ENCODE measurements around the gene DKK2. TPM values are rescaled to one million over a fixed set of nuclear protein-coding genes. Genes with fewer than 3 reads are reported as not detected.

The DKK2 gene
- total RNA-seq: 1 to 10 TPM in 1 of 4 donors, under 1 TPM in 2, not detected in 1; 0.53 to 4.1 (median 0.67) TPM

- H3K36me3 ChIP-seq: no peaks in the 10 kb centered on the region
- H3K4me1 ChIP-seq: peaks cover 0 to 29% (median 0%) of the 10 kb centered on the region in 4 donors
- H3K27me3 ChIP-seq: peaks cover 0 to 5% of the 10 kb centered on the region in 2 donors
- no peaks in the 10 kb centered on the region for H3K9me3 ChIP-seq
- TF ChIP-seq CTCF (IDR thresholded peaks at IDR 0.05) (no peak), POLR2A (IDR thresholded peaks at IDR 0.05) (no peak)
- peak within 1 kb of the TSS in 2 of 4 donors; percentile 12 to 37 for H3K4me3 ChIP-seq
- no peak within 1 kb of the TSS for H3K27ac ChIP-seq
- peak in 2 of 3 donors; percentile 40 to 46 for DNase-seq
Measured at GRCh38 chr4:107035819-107036583, at the start of gene DKK2. Gene DKK2, minus strand, starts transcription at chr4:107036313. Its CDS starts 722 bp downstream, at chr4:107035591.

- no peak overlapping the region for H3K4me3 ChIP-seq
- H3K9me3 ChIP-seq: no peaks in the 10 kb centered on the region
- TF ChIP-seq POLR2A (IDR thresholded peaks at IDR 0.05) (no peak), CTCF (IDR thresholded peaks at IDR 0.05) (no peak)
- H3K36me3 ChIP-seq: no peaks in the 10 kb centered on the region
- no peak for DNase-seq
- H3K27me3 ChIP-seq: no peaks in the 10 kb centered on the region
- H3K4me1 ChIP-seq: no peaks in the 10 kb centered on the region
- H3K27ac ChIP-seq: no peak overlapping the region
Measured at GRCh38 chr4:107077192-107077591, 41.1 kb upstream of the DKK2 start.

- Histone ChIP-seq H3K4me3 (no peak overlapping the region), H3K27ac (no peak overlapping the region), H3K4me1 (no peaks in the 10 kb centered on the region), H3K27me3 (no peaks in the 10 kb centered on the region), H3K9me3 (no peaks in the 10 kb centered on the region), H3K36me3 (no peaks in the 10 kb centered on the region)
- no peak for DNase-seq
- TF ChIP-seq CTCF (IDR thresholded peaks at IDR 0.05) (no peak), POLR2A (IDR thresholded peaks at IDR 0.05) (no peak)
Measured at GRCh38 chr4:107072836-107073736, 37.0 kb upstream of the DKK2 start.

- Histone ChIP-seq H3K4me3 (no peak overlapping the region), H3K36me3 (no peaks in the 10 kb centered on the region), H3K4me1 (no peaks in the 10 kb centered on the region), H3K9me3 (no peaks in the 10 kb centered on the region), H3K27ac (no peak overlapping the region), H3K27me3 (no peaks in the 10 kb centered on the region)
- DNase-seq: no peak
- no peak for TF ChIP-seq POLR2A (IDR thresholded peaks at IDR 0.05)
- no peak for TF ChIP-seq CTCF (IDR thresholded peaks at IDR 0.05)
Measured at GRCh38 chr4:107071108-107071507, 35.0 kb upstream of the DKK2 start.

GRCh38 chr4:107069049-107069448, 32.9 kb upstream of the DKK2 start:
- H3K27me3 ChIP-seq: no peaks in the 10 kb centered on the region
- TF ChIP-seq CTCF (IDR thresholded peaks at IDR 0.05) (no peak), POLR2A (IDR thresholded peaks at IDR 0.05) (no peak)
- DNase-seq: no peak
- no peaks in the 10 kb centered on the region for H3K4me1 ChIP-seq
- H3K36me3 ChIP-seq: no peaks in the 10 kb centered on the region
- no peak overlapping the region for H3K4me3 ChIP-seq
- H3K9me3 ChIP-seq: no peaks in the 10 kb centered on the region
- H3K27ac ChIP-seq: no peak overlapping the region
